ENCODE data around the gene ANKS1B.

ANKS1B gene

DNA sequence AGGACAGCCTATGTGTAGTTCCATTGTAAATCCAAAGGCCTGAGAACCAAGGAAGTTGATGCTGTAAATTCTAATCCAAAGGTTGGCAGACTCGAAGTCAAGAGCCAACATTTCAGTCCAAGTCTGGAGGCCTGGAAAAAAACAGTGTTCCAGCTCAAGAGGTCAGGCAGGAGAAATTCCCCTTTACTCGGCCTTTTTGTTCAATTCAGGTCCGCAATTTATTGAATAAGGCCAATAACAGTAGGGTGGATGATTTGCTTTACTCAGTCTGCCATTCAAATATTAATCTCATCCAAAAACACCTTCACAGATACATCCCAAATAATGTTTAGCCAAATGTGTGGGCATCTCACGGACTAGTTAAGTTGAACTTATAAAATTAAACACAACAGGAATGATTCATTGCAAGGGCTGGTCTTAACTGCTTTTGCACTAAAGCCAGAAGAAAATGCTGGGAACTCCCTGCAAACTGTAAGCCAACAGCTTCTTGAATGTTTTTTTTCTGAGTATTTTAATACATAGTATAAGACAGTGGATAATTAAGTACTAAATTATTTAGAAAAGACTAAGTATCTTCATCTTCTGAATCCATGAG lies 534.6 kb downstream of the ANKS1B start:
- DNase-seq (ENCODE audit: low spot score): no peak

DNA sequence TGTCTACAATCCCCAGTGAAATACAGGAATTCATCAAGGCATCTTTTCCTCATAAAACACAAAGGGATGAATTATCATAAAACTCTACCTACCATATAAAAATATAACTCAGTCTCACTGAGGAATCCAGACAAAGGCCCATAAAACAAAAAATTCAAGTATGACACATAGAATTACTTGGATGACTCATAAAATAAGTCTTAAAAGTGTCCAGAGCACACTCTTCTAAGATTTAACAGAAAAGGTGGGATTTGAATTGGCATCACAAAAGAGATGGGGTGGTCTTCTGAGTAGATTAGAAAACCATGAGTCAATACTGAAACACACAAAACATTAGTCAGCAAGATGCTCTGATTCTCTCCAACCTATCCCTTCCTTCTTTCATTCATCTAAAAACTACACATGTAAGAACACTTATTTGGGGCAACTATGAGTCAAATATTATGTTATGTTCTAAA lies 539.8 kb downstream of the ANKS1B start:
- no peak for DNase-seq (ENCODE audit: low spot score)

DNA sequence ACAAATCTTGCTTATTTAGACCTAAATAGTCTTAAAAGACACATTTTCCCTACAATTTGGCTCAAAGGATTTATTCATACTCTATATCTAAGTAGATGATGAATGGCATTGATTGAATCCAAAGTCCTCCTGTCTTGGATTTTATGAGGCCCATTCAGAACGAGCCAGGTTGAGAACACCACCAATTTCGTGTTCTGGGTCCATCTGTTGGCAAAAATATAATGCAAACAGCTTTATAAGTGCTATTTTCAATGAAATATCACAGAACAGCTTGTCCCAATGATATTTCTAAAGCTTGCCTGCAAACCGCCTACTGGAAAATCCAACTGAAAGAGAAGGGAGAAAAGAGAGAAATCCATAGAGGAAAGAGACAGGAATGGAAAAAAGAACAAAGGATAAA lies 542.0 kb downstream of the ANKS1B start:
- DNase-seq (ENCODE audit: low spot score): no peak

DNA sequence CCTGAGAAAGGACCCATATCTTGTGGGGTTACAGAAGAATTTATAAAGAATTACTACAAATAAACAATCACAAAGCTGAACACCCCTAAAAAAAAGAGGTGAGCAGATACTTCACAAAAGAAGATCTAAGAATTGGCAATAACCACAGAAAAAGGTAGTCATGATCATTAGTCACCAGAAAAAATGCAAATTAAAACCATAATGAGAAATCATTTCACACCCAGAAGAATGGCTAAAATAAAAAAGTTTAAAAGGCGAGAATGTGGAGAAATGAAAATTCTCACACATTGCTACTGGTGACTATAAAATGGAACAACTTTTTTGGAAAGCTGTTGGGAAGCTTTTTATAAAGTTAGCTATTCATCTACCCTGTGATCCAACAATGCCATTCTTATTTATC lies 545.3 kb downstream of the ANKS1B start:
- DNase-seq (ENCODE audit: low spot score): no peak

DNA sequence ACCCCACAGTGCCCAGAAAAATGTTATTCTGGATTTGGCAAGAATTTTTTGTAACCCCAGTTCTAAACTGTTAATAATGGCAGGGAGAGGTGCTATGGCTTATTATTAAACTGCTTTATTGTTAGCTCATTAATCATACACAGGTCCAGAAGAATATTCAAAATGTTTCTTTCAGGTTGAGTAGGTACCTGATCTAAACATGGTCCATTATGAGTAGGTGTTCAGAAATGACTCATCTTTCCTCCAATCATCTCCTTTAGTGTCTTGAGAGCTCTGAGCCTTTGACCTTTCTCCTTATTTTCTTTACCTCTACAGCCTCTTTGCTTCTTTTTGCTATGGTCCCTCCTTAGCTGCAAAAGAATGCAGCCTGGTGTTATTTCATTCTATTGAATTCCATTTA lies 548.2 kb downstream of the ANKS1B start:
- no peak for DNase-seq (ENCODE audit: low spot score)

DNA sequence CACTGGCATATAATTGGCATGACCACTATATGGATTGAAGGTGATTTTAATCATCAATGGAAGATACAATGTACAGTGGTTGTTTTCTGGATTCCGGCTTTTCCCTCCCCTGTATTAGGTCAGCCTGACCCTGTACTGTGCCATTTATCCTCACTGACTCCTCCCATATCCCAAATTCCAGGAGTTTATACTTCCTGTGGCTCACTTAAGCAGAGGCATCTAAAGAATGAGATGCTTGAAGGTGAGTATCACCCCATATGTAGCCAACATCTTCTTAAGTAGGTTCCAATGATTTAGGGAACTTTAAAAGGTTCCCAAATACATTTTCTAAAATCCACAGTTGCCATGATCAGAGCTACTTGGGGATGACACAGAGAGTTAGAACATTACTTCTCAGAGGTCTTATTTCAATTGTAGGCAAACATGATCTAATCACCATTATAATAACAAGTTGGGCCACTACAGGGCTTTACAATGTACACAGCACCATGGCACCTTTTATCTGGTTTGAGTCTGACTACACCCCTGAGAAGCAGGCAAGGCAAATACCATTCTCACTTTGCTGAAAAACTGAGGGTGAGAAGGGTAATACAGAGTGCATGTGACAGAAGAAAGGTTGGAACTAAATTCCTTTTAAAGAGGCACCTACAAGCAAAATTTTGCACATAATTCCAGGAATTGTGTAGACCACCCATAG lies 549.5 kb downstream of the ANKS1B start:
- DNase-seq (ENCODE audit: low spot score): no peak

DNA sequence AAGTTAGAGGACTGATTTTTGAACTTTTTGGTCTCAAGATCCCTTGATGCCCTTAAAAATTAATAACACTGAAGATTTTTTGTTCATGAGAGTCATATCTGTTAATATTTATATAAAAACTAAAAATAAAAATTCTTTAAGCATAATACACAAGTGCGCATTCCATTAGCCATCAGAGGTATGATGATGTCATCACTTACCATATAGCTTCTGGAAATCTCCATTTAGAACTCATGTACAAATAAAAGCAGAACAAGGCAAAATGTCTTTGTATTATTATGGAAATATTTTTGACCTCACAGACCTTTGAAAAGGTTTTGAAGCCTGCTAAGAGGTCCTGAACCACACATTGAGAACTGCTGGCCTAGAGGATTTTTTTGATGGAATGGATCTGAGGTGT lies 551.6 kb downstream of the ANKS1B start:
- DNase-seq (ENCODE audit: low spot score): no peak

DNA sequence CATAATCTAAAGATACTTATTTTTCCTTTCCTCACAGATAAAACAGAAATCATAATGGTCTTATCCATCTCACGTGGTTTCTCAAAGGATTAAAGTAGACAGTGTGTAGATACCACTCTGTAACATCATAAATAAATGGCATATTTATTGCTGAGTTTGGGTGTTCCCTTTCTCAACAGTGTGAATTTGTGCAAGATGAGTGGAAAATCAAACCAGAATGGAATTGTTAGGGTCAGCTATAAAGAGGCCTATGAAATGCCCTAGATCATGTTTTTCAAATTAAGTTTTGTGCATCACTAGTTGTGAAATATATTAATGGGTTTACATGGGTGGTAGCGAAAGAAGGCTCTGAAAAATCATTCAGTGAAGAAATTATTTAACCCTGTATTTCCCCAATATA lies 553.5 kb downstream of the ANKS1B start:
- DNase-seq (ENCODE audit: low spot score): no peak

DNA sequence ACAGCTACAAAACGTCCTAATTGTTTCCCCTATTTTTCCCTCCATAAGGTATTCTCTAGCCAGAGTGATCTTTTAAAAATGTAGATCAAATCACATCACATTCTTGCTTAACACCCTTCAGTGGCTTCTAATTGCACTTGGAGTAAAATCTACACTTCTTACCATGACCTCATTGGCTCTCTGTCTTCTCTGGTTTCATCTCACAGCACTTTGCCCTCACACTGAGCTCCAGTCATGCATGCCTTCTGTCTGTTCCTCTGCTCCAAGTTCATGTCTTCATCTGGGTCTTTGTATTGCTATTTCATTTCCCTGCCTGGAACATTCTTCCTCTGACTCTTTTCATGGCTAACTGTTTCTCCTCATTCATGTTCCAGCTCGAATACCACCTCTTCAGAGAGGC lies 557.6 kb downstream of the ANKS1B start:
- no peak for DNase-seq (ENCODE audit: low spot score)

DNA sequence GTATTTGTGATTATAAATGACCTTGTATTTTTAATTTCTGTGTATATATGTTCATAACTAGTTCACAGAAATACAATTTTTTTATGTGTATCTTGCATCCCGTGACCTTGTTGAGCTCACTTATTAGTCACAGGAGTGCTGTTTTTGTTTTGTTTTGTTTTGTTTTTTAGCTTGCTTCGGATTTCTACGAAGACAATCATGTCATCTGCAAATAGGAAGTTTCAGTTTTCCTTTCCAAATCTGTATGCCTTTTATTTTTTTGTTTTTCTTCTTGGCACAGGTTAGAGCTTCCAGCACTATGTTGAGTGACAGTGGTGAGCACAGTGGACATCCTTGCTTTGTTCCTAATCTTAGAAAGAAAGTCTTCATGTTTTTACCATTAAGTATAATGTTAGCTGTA lies 566.4 kb downstream of the ANKS1B start:
- no peak for DNase-seq (ENCODE audit: low spot score)

DNA sequence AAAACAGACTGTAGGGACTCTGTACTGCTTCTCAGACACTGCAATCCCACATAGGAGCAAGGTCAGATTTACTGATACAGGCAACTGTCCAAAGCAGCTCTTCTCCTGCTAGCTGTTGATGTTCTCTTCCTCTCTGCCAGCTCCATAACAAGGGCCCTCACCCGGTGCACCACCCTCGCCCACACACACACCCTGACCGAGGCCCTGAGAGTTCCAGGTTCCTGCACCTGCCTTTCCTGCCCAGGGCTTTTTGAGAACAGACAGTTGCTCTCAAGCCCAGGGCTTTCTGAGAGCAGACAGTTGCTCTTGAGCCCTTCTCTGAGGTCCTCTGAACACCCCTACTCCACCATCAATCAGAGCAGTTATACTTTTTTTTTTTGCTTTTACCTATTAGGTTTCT lies 571.0 kb downstream of the ANKS1B start:
- DNase-seq (ENCODE audit: low spot score): no peak

DNA sequence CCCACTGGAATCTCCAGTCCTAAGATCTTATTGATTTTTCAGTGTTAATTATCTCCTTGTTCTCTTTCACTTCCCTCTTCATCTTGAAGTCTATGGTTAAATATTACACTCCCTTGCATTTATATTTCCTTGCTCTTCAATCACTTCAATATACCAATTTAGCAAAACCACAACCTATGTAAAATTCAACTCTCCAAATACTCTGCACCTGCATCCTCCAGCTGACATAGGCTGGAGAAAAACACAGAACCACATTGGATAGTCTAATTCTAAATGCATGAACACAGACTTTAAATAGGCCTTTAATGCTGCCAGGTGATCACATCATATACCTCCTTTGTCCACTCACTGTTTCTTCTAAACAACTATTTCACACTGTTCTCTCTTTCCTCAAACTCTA lies 591.0 kb downstream of the ANKS1B start:
- DNase-seq (ENCODE audit: low spot score): no peak

DNA sequence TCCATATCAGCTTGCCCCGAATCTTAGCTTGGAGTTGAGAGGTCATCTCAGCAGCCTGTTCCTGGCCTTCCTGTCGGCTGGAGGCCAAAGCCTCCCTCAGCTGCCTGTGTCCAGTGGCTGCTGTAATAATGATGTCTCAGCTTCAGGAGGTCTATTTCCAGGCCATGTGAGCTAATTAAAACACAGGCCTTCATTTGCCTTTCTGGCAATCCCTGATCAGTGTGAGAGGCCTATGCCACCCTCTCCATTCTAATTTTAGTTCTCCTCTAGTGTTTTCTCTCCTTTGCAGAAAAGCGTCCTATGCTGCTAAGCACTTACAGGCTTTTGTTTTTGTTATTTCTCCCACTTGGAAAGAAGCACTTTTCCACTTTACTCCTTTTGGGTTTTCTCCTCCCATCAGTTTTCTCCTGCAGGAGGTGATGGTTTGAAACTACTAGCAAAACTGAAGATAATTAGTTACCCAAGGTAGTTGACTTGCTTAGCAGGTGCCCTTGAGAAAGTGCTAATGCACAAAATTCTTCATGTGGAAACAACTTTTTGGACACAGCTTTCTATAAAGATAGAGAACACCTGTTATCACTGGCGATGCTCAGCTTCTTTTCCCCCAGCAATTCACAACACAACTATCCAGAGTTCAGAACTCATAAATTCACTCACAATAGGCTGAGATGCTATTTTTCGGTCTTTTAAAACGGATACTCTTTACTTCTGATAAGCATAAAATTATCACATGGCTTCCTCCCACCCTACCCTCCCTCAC lies 592.5 kb downstream of the ANKS1B start:
- DNase-seq (ENCODE audit: low spot score): no peak

DNA sequence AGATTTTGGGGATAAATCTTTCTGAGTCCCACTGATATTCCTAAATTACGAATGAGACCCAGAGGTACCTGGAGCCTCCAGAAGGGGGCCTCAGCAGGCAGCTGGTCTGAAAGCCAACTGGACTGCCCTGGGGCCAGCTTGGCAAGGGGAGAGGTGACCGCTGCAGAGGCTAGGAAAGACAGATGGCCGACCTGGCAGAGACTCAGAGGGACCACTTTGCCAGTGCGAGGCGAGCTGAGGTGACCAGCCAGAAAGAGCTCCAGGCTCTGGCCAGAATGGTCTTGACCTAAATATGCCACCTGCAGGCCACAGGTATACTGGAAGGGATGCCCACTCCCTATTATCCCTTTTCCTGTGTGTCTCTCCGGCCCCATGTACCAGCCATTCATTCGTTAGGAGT lies 594.0 kb downstream of the ANKS1B start:
- no peak for DNase-seq (ENCODE audit: low spot score)

DNA sequence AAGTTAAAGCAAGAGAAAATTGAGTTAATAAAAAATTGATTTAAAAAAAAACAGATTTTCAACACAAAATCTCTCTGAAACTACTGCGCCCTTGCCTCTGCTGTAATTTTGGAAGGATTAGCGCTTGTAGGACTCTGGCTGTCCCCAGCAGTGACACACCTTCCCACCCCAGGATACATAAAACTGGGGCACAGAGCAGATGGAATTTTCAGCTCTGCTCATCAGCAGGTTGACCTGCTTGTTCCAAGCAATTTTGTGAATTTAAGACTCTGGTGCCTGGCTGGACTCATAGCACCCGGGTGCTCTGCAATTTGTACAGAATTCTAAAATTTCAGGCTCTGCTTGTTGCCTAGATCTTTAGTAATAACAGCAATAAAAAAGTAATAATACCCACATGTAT lies 595.0 kb downstream of the ANKS1B start:
- no peak for DNase-seq (ENCODE audit: low spot score)

DNA sequence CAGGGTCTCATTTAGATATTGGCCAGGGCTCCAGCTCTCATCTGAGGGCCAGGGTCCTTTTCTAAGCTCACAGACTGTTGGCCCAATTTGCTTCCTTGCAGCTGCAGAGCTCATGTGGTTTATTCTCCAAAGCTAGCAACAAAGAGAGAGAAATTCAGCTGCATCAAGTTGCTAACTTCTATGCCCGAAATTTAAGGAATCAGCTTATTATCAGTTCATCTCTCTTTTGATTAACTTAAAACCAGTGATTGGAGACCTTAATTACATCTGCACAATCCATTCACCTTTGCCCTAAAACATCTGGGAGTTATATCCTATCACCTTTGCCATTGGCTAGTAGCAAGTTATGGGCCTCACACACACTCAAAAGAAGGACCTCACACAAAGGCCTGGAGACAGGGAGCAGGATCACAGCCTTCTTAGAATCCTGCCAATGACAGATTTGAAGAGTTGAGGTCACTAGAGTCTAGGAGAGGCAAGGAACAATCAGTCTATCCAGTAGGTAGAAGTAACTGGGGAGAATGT lies 596.0 kb downstream of the ANKS1B start:
- no peak for DNase-seq (ENCODE audit: low spot score)

DNA sequence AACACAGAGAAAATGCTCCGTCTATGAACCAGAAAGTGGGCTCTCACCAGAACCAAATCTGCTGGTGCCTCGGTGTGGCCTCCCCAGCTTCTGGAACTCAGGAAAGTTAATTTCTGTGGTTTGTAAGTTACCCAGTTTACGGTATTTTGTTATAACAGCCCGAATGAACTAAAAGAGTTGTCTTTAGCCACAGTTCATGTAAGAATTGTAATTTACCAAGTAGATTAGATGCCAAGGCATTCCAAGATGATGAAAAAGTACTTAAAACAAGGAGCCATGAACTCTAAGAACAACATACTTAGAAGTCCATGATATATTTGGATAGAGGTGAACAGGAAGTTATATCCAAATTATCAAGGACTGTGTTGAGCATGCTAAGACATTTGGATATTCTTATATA lies 597.1 kb downstream of the ANKS1B start:
- DNase-seq (ENCODE audit: low spot score): no peak

DNA sequence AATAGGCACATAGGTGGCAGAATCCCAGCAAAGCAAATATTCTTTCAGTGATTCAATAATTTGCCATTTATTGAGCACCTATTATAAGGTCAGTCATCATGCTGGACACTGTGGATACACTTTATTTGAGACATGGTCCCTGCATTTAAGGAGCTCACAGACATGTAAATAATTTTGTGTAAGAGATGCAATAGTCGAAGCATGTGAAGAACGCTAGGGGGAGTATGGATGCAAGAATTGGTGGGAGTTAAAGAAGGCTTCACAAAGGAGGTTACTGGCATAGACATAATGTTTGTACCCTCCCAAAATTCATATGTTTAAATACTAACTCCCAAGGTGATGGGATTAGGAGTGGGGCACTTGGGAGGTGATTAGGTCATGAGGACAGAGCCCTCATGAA lies 597.8 kb downstream of the ANKS1B start:
- no peak for DNase-seq (ENCODE audit: low spot score)

DNA sequence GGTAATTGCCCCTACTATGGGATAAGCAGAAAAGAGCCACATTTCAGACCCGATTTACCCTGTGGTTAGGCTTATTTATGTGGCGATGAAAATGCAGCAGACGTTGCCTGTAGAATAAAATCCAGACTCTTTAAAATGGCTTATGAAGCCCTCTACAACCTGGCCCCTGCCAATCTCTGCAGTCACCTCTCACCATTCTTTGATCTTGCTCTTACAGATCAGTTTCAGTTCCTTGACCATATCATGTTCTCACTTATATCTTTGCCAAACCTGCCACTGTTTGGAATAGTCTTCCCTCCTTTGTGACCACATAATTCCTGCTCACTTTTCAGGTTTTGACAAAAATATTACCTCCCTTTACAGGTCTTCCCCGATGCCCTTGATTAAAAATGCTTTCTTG lies 601.5 kb downstream of the ANKS1B start:
- DNase-seq (ENCODE audit: low spot score): no peak

DNA sequence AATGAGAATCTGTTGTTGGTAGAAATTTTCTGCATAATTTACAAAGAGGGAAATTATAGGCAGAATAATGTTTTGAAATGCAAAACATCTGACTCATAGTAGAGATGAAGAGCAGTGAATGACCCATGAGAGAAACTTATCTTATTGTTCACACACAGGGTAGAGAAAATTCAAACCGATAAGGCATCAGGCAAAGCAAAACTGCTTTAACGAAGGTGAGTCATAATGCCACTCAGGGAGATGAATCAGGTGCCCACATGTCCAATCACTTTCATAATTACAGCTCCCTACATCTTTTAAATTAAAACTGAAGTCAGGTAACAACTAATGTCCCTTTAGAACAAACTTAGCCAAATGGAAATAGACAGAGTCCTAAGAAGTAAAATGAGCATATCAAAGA lies 602.7 kb downstream of the ANKS1B start:
- DNase-seq (ENCODE audit: low spot score): no peak

DNA sequence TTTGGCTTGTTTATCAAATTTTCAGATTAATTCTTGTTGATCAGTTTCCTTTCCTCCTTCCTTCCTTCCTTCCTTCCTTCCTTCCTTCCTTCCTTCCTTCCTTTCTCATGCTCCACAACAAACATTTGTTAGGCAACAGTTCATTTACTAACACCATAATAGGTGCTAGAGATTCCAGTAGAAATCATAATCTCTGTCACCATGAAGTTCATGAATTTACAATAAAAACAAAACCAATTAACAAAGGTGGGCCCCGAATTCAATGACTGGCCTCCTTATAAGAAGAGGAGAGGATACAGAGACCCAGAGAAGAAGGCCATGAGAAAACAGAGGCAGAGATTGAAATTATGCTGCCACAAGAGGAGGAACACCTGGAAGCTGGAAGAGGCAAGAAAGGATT lies 604.0 kb downstream of the ANKS1B start:
- DNase-seq (ENCODE audit: low spot score): no peak

DNA sequence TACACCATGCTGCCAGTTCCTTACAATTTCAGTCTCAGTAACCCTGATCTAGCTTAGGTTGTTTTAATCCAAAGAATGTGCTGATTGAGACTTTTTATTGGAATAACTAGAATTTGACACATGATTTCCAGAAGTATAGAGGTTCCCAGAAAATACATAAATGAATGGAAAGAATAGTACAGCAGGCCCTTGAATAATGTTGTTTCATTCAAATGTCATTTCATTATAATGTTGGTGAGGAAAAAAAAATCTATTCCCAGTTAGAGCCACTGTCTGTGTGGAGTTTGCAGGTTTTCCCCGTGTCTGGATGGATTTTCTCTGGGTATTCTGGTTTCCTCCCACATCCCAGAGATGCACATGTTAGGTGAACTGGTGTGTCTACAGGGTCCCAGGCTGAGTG lies 610.7 kb downstream of the ANKS1B start:
- DNase-seq (ENCODE audit: low spot score): no peak

DNA sequence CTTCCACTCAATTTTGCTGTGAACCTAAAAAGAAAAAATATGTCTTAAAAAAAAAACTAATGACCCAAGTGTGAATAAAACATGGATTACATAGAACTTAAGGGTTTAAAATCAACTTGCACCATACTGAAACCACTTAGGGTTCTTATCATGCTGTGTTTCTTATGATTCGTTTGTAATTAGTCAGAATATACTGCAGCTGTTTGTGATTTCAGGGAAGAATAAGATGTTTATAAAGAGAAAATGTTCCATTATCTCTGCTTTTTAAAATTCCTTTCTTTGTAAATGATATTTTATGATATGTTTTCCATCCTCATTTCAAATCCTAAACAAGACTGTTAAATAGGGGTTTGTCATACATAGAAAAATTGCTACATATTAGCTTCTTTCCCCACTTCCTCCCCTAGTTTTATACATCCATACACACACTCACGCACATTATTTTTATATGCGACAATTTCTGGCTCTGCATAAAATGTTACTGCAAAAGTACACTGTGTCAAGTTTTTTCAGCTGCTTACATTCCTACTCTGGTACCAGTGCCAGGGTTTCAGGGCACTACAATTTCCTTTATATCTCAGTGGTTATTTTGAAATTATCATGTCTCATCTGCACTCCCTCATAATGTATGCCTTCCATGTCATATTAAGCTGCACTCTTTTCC lies 612.3 kb downstream of the ANKS1B start:
- no peak for DNase-seq (ENCODE audit: low spot score)

Data from CD4-positive, alpha-beta T cell treated with Interleukin-6 at 100 ng/mL for 8 hours (primary cell).